ENCODE results near the gene FARP2.

Gene FARP2

DNA sequence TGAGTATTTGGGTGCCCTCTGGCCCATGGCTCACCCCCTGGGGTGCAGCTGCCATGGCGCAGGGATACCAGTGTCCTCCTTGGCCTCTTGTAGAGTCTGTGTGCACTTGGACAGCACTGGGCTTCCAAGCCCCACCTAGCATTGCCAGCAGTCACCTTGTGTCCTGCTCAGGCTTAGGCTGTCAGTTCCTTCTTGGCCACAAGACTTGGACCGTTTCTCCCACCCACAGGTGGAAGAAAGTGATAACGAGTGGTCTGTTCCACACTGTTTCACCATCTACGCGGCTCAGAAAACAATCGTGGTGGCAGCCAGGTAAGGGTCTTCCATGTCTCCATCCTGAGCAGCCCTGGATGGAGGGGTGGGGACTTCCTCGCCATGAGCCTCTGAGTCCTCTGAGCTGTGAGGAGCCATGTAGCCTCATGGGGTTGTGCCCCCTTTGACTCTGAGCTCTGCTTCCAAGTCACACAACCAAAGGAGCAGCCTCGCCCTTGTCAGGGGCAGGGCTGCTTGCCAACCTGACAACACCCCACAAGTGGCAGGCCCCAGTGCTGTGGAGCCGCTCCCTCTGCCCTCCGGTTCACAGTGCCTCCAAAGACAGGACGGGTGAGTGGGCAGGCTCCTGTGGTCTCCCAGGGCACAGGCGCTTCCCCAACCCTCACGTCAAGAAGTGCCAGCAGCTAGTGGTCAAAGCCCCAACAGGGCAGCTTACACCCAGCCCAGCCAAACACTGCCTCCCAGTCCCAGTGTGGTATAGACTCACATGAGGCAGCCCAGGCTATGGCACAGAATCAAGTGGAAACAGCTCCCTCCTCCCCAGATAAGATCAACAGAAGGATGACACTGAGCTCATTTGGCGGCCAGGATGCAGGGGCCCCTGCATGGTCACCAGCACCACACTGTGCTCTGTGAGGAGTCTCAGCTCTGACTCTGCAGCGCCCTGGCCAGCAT, 133.9 kb downstream of the FARP2 start:
- no peak for DNase-seq (ENCODE audit: low spot score)

DNA sequence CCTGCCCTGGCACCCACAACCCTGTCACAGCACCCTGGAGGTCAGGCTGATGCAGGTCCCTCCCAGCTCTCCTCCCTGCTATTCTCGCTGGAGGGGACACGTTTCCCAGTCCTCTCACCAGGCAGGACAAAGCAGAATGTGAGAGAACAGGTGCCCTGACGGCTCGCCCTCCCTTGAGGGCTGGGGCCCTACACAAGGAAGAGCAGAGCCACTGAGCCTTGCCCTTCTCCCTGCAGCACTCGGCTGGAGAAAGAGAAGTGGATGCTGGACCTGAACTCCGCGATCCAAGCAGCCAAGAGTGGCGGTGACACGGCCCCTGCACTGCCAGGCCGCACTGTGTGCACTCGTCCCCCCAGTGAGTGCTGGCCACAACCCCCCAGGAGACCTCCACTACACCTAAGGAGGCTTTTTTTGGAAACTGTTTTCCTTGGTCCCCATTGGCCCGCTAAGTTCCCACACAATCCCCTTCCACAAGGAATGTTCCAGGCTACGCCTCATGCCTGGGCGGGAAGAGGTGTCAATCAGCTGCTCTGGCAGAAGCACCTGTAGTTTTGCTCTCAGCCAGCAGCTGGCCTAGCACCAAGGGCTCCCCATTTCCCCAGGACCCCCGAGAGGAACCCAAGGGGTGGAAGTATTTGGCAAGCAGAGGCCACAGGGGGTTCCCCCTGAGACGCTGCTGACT, 134.9 kb downstream of the FARP2 start:
- DNase-seq (ENCODE audit: low spot score): no peak

DNA sequence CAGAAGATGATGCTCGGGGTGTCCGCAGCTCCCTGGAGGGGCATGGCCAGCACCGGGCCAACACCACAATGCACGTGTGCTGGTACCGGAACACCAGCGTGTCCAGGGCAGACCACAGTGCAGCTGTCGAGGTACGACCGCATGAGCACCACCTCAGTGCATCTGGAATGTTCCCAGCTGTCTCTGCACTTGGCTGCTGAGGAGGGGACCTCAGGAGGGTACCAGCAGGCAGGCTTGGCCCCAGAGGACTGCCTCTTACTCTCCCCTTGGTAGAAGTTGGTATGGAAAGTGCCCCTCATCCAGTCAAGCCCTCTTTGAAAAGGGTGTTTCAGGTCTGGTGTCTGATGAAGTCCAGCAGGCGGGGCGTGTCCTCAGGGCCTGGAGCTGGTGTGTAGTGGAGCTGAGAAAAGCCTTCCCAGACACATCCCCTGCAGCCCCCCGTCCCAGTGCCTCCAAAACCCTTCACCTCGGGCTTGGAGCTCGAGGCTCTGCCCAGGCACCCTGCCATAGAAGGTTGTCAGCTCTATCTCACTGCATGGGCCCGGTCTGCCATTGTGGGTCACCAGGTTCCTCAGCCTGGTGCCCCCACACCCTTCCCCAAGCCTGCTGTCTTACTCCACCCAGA, 135.6 kb downstream of the FARP2 start:
- no peak for DNase-seq (ENCODE audit: low spot score)

DNA sequence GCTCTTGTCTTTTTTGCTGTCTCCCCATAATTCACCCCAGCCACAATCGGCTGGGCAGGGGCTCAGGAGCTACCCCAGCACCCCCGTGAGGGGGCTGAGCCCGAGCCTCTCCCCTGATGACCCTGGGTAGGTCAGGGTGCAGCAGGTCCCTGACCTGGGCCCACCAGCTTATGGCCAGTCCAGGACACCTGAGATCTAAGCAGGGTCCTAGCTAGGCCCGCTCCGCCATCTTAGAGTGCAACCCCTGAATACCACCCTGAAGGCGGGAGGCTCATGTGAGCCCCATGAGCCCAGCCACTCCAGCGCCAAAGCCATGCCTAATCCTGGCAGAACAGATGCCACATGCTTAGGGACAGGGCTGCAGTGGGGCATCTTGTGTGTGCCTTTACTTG, 136.1 kb downstream of the FARP2 start:
- DNase-seq (ENCODE audit: low spot score): no peak

DNA sequence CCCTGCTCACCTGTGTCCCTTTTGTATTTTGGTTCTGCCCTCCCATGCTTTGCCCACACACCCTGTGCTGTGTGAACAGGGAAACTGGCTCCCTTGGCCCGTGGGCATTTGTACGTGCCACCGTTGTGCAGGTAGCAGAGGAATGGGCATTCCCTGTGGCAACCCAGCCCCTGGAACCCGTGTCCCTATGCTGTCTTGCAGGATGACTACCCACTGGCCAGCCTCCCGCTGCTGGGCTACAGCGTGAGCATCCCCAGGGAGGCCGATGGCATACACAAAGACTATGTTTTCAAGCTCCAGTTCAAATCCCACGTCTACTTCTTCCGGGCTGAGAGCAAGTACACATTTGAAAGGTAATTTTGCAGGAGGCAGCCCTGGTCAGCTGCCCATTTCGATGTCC, 137.0 kb downstream of the FARP2 start:
- no peak for DNase-seq (ENCODE audit: low spot score)

DNA sequence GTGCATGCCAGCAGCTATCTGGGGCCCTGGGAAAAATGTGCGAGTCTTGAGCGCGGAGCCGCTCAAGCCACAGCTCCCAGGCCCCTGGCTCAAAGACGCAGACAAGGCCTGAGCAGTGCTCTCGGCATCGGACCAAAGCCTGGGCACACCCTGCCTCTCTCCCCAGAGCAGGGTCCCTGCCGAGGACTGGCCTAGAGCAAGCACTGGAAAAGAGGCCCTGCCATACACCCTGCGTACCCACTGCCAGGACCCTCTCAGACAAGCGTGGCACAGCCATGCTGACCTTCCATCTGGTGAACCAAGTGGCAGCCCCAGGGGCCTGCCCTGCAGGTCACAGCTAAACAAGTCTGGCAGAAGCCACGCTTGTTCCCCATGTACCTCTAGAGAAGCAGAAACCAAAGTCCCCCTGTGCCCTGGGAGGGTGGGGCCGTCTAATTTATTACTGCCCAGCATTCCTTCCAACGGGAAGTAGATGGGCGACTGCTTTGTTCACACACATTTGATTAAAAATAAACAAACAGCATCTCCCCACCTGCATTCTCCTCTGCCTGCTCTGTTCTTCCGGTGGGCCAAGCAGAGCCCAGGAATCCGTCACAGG, 138.3 kb downstream of the FARP2 start:
- no peak for DNase-seq (ENCODE audit: low spot score)

DNA sequence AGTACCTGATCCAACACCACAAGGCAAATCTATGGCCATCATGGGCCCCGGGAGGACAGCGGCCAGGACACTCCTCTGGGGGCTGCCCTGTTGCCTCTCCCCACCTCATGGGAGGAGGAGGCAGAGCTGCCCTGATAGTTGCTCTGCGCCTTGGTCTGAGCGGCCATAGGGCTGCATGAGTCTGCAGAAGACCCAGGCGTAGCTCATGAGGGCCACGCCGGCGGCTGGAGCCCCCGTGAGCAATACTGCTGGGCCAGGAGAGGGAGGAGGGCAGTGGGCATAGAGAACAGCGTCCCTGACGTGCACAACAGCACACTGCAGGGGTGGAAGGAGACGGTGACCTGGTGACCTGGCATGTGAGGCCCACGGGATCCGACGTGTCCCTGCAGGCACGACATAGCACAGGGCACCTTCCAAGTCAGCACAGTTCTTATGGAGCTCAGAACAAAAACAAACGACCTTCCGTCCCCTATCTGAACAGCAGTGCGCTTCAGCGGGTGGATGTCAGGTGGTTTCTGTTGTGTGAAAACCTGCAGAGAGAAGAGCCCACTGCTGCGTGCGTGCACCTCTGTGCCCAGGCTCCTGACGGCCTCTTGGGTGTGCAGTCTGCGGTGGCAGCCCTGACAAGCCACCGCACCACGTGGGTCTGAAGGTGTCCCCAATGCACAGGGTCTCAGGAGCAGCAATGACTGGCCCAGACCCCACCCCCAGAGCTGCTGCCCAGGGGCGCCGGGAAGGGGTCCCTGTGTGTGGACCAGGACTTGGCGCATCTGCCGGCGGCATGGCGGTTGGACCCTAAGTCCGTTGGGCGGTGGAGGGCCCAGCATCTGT, 139.3 kb downstream of the FARP2 start:
- DNase-seq (ENCODE audit: low spot score): no peak

DNA sequence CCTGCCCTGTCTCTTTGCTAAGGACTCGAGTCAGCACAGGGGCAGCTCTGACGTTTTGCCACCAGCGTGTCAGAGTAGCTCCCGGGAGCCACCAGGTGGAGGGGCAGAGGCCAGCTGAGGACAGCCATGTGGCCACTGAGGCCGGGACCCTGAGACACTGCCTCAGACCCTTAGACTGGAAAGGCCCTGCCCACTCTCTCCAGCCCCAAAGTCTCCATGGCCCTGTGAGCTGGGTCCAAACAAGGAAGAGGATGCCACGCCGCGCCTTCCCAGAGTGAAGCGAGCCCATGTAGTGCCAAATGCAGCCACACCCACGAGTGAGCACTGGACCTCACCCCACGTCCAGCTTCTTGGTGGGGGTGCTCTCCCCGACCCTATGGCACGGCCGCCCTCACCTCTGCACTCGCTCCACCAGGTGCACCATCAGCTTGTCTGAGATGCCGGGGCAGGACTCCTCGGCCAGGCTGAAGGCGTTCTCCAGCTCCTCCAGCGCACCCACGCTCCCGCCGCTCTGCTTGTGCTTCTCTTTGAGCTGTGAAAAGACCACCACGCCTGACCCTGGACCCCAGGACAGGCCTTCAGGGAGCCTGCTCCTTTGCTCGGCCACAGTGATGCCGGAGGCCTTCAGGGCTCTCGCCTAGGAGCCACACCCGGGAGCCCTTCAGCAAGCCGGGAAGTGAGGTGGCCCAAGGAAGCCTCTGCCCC, 140.1 kb downstream of the FARP2 start:
- no peak for DNase-seq (ENCODE audit: low spot score)

DNA sequence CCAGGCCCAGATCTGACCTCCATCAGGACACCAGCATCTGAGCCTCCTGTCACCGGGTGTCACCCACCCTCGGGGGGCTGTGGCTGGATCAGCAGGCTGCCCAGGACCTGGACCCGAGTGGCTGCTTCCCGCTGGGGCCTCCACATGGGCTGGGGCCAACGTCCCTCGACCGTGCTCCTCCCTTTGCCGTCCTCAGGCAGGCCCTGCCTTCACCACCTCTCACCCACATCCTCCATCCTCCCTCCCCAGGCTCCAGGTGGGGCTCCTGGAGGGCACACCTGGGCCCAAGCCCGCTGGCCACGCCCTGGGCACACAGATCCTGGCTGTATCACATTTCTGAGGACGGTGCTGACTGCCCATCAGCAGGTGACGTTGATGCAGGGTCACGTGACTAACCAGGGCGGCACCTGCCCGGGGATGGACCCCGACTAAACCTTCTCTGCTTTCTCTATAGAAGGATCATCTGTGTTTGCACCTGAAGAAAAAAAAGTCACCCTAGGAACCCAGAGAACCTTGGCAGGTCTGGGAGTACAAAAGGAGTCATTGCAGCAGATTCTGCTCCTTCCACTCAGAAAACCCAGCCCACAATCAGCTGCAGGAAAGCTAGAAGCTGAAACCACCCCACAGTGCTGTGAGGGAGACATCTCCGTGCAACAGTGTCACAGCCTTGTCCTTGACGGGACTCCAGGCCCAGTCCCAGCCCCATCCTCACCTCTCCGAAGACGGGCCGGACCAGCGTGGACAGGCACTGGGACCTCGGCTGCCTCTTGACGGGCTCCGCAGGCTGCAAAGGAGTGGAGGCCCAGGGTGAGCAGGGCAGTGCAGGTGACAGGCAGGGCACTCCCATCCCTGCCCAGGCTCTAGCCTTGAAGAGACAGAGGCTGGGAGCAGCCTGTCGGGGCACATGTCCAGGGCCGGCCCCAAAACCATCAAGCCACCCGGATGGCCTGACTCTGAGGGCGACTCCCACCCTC, 141.1 kb downstream of the FARP2 start:
- DNase-seq (ENCODE audit: low spot score): no peak

DNA sequence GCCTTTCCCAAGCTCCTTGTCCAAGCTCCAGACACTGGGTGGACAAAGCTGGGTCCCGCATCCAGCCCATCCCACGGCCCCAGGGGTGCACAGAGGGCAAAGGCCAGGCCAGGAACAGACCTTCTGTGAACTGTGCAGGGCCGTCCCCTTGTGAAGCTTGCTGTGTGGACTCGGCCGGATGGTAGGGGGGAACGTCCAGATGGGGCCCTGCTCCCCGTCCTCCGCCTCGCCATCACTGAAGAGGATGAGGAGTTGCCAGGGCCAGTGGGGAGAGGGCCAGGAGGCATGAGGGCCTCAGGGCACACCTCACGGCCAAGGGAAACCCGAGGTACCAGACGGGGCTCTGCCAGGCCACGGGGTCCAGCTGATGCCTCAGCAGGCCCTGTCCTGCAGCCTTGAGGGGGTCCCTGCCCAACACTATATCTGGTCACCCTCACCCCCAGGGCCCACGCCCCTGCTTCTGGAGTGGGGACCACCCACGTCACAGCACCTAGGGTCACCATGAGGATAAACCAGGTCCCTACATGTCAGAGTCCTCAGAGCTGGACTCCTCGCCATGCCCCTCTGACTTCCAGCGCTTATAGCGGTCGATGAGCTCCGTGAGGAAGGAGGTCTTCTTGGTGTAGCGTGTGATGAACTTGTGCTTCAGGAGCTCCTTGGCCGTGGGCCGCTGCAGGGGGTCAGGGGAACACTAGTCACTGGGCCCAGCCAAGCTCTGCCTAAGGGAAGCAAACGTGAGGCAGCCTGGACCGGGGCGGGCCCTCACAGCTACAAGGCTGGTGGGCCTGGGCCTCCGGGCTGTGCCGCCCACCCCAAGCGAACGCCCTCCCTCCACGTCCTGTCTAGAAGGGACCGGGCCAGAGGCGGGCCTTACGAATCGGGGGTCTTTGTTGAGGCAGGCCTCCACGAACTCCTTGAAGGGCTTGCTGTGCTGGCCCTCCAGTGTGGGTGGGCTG, 142.3 kb downstream of the FARP2 start:
- no peak for DNase-seq (ENCODE audit: low spot score)

DNA sequence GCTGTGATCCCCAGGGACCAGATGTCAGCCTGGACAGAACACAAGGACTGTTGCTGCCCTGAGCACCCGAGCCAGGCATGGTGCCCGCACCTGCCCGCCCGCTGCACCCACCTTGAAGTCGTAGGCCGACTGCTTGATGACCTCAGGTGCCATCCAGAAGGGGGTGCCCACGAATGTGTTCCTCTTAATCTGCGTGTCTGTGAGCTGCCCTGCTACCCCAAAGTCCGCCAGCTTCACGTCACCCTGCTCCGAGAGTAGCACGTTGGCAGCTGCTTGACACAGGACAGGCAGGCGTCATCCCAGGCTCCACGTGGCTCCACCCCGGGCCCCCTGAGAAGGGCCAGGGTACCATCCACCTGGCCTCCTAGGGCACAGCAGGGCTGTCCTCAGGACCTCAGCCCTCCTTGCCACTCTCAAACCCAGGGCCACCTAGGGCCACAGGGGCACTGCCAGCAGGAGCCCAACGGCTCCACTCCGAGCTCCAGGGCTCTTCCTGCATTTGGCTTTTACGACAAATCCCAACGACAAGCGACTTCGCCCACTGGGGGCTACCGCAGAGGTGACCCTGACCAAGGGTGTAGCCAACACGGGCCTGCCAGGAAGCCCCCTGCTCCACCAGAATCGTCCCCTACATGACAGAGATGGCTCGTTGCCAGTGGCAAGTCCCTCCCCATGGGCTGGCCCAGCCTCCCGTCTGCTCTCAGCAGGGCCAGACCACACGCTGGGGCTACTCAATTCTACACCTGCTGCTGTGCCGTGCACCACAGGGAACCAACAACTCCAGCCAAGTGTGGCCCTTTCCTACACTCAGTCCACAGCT, 143.3 kb downstream of the FARP2 start:
- DNase-seq (ENCODE audit: low spot score): no peak

DNA sequence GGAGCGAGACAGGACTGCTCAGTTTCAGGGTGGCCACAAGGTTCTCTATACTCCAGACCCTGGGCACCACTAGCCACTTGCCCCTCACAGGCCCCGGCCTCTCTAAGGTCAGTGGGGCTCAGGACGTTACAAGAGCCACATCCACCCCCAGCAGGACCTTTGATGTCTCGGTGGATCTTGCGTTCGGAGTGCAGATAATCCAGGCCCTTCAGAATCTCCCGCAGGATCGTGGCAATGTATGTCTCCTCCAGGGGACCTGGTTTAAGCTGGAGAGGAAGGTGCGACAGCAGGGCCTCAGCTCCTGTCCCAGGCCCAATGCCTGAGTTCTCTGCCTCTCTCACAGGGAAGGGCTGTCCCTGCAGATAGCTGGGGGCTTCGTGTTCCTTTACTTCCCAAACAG, 143.9 kb downstream of the FARP2 start:
- DNase-seq (ENCODE audit: low spot score): no peak

DNA sequence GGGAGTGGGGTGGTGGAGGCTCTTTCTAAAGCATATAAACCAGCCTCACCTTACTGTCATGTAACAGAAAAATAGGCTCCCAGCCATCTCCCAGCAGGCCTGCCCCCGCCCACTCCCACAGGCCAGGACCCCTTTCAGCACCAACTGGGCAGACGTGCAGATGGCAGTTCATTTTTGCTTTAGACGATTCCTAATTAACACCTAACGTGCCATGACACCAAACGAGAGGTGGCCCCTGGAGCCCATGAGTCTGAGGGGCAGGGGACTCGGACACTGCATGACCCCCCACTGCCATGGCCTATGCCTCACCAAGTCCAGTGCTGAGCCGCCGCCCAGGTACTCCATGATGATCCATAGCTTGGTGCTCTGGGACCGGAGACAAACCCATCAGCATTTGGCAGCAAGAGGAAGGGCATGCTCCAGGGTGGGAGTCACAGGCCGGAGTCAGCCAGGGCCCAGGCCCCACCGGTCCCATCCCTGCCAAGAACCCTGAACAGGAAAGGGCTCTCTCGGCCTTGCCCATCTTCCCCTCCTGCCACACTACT, 144.4 kb downstream of the FARP2 start:
- no peak for DNase-seq (ENCODE audit: low spot score)

DNA sequence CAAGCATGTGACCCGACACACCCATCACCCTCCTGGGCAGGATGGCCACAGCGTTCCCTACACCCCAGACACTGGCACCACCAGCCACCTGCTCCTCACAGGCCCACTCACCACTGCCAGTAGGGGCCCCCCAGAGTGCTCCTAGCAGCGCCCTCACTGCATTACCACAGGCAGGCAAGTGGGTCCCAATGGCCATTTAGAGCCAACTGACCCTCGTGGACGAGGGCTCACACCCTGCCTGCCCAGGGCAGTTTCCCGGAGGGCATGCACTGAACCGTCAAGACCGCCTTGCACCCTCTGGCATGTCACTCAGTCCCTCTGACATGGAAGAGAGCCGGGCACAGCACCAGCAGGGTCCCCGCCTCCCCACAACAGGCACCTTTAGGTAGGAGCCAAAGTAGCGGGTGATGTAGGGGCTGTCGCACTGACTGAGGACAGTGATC, 145.0 kb downstream of the FARP2 start:
- no peak for DNase-seq (ENCODE audit: low spot score)

DNA sequence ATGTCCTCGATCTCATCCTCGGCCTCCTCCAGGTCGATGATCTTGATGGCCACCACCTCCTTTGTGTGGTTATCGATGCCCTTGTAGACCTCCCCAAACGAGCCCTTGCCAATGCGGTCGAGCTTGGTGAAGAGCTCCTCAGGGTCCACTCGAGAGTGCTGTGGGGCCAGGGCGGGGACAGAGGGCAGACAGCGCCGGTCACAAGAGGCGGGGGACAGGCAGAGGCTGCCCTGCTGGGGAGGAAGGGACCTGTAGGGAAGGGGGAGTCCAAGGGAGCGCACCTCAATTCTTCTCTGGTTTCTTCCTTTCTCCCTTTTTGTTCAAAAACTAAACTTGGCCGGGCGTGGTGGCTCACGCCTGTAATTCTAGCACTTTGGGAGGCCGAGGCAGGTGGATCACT, 145.5 kb downstream of the FARP2 start:
- no peak for DNase-seq (ENCODE audit: low spot score)

DNA sequence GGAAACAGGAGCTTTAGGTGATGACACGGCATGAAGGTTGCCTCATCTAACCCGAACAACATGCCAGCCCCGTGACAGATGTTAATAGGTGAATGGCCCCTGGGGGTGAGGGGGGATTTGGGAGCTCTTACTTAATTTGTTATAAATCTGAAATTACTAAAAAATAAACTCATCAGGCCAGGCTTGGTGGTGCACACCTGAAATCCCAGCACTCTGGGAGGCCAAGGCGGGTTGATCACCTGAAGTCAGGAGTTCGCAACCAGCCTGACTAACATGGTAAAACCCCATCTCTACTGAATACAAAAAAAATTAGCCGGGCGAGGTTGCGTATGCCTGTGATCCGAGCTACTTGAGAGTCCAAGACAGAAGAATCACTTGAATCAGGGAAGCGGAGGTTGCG, 146.2 kb downstream of the FARP2 start:
- no peak for DNase-seq (ENCODE audit: low spot score)

DNA sequence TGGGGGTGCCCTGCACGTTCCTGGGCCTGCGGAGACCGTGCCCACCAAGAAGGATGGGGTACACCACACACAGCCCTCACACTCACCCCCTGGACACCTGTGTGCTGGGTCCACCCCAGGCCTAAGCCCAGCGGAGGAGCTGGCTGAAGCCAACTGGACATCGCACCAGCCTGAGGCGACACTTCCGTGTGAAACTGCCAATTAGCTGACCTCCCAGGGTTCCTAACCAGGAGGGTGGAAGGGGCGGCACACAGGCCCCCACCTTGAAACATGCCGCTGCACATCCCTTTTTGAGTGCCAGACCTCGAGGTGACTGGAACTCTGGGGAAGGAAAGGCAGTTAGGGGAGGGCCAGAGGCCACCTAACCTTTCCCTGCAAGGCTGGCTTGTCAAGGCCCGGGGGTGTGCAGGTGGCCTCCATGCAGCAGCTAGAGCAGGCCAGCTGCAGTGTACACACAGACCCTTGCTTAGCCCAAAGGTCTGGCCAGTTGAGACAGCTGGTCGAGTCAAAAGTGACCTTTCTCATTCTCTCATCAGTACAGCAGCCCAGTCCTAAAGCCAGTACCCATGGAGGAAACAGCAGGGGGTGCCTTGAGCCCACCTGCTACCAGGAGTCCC, 147.8 kb downstream of the FARP2 start:
- DNase-seq (ENCODE audit: low spot score): no peak

Measured in pons (tissue), 1 donor.